ENCODE results near the gene FOLR3.

DNA sequence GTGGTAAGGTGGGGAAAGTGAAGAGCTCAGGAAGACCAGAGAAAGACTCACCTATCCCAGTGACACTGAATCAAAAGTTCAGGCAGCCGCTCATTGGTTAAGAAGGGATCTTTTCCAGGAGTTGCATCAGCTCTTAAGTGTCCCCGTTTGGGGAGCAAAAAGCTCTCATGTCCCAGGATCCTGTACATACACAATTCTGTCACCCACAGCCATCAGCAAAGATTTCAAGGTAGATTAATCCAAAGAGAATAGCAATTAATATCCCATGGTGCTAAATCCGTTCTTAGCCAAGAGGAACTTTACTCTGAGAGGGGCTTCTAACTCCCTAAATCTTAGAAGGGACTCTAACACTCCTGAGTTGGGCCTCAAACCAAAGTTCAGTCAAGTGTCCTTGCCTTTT, 19.3 kb downstream of the FOLR3 start:
- TF ChIP-seq PAX5 (IDR thresholded peaks at IDR 0.05; ENCODE audit: insufficient read depth, low read length, severe bottlenecking): no peak
- no peak for TF ChIP-seq POLR2A (IDR thresholded peaks at IDR 0.05; ENCODE audit: low read depth, low read length)
- no peak for TF ChIP-seq POLR2AphosphoS5 (IDR thresholded peaks at IDR 0.05; ENCODE audit: low read depth, low read length)
- no peak for TF ChIP-seq SPI1 (IDR thresholded peaks at IDR 0.05; ENCODE audit: low read depth, low read length)
- no peak for TF ChIP-seq TAF1 (IDR thresholded peaks at IDR 0.05; ENCODE audit: low read depth, low read length)

Data from GM12891 (cell line).